22Rv1 (cell line): ENCODE results near the gene C4orf54.

Source experiments
- ZFX ChIP-seq: fragments of 450-650 bp; IDR thresholded peaks from 2 replicates; pipeline ENCODE4 v1.6.1; 2017; ENCODE audit warnings: antibody characterized with exemption, borderline replicate concordance
- TF ChIP-seq, protein P1 (sequence below): fragments of 450-650 bp; IDR thresholded peaks from 2 replicates; pipeline ENCODE4 v1.5.1; 2017; ENCODE audit warnings: mild to moderate bottlenecking

DNA sequence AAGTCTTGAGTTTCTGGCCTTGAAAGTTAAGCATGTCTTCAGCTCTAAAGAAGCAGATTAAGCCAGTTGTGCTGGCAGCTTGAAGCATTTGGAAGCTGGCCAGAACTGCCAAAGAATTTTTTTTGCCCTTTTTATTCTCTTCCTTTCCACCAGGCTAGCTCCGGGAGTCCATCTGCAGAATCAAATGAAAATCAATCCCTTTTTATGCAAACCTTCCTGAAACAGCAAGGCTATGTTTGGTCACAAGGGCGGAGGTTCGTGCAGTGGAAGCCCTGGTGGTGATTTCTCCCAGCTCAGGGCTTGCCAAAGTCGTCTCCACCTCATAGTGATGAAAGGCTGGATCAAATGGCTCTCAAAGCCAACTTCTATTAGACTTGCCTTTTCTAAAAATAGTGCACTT lies 21.6 kb upstream of the C4orf54 start:
- TF ChIP-seq, protein P1, sequence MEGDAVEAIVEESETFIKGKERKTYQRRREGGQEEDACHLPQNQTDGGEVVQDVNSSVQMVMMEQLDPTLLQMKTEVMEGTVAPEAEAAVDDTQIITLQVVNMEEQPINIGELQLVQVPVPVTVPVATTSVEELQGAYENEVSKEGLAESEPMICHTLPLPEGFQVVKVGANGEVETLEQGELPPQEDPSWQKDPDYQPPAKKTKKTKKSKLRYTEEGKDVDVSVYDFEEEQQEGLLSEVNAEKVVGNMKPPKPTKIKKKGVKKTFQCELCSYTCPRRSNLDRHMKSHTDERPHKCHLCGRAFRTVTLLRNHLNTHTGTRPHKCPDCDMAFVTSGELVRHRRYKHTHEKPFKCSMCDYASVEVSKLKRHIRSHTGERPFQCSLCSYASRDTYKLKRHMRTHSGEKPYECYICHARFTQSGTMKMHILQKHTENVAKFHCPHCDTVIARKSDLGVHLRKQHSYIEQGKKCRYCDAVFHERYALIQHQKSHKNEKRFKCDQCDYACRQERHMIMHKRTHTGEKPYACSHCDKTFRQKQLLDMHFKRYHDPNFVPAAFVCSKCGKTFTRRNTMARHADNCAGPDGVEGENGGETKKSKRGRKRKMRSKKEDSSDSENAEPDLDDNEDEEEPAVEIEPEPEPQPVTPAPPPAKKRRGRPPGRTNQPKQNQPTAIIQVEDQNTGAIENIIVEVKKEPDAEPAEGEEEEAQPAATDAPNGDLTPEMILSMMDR, result no peak
- no peak for TF ChIP-seq ZFX
